ENCODE measurements around the gene S100A1. TPM values are rescaled to one million over a fixed set of nuclear protein-coding genes. Genes with fewer than 3 reads are reported as not detected.
A peak's percentile ranks its signal among the peaks of the same experiment; 100 is the strongest.

S100A1 gene
- total and polyA plus RNA-seq, 8 donors, result 0.93 to 2.3 (median 1.8) TPM

- DNase-seq, result no peak
- H3K27ac ChIP-seq, result peak overlapping the region; percentile 82 to 88
- no peak for ATAC-seq
- H3K4me1 ChIP-seq, result peaks cover 33 to 35% of the 10 kb centered on the region in 2 donors
- TF ChIP-seq, protein P1, sequence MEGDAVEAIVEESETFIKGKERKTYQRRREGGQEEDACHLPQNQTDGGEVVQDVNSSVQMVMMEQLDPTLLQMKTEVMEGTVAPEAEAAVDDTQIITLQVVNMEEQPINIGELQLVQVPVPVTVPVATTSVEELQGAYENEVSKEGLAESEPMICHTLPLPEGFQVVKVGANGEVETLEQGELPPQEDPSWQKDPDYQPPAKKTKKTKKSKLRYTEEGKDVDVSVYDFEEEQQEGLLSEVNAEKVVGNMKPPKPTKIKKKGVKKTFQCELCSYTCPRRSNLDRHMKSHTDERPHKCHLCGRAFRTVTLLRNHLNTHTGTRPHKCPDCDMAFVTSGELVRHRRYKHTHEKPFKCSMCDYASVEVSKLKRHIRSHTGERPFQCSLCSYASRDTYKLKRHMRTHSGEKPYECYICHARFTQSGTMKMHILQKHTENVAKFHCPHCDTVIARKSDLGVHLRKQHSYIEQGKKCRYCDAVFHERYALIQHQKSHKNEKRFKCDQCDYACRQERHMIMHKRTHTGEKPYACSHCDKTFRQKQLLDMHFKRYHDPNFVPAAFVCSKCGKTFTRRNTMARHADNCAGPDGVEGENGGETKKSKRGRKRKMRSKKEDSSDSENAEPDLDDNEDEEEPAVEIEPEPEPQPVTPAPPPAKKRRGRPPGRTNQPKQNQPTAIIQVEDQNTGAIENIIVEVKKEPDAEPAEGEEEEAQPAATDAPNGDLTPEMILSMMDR (IDR thresholded peaks at IDR 0.05), result no peak
- peaks cover 0 to 17% of the 10 kb centered on the region in 2 donors for H3K36me3 ChIP-seq
- H3K27me3 ChIP-seq, result no peaks in the 10 kb centered on the region
- intact Hi-C loops (cut with DNase I), result no loop called here
- no peaks in the 10 kb centered on the region for H3K9me3 ChIP-seq
- peak overlapping the region in 1 of 2 donors; percentile 51 for H3K4me3 ChIP-seq
Observed at GRCh38 chr1:153610334-153610733, 17.9 kb upstream of the S100A1 start.

DNA sequence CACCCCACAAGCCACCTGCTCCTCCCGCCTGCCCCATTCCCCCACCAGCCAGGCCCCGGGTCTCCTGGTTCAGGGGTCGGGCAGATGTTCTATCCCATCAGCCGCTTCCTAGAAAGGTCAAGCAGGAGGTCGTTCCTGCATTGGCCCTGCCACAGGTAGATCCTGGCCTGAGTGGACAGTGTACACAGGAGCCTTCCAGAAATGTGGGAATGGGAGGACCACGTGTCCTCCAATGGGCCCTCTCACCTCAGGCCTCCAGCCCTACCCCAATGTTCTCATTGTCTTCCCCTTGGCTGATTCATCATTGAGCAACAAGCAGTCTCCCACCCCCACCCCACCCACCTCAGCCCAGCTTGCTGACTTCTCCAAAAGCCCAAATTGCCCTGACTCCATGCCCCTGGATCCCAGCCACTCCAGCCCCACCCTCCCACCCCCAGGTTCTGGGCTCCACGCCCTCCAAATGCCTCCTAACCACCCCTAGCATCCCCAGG, 17.4 kb upstream of the S100A1 start:
- TF ChIP-seq, protein P1 (IDR thresholded peaks at IDR 0.05), result no peak
- H3K4me1 ChIP-seq, result peaks cover 33 to 39% of the 10 kb centered on the region in 2 donors

GRCh38 chr1:153611356-153611755, 16.9 kb upstream of the S100A1 start:
- no peaks in the 10 kb centered on the region for H3K27me3 ChIP-seq
- DNase-seq (no peak), ATAC-seq (no peak)
- H3K9me3 ChIP-seq, result no peaks in the 10 kb centered on the region
- peak overlapping the region in 1 of 2 donors; percentile 51 for H3K4me3 ChIP-seq
- H3K4me1 ChIP-seq, result peaks cover 33 to 44% of the 10 kb centered on the region in 2 donors
- TF ChIP-seq, protein P1 (IDR thresholded peaks at IDR 0.05), result no peak
- peaks cover 0 to 14% of the 10 kb centered on the region in 2 donors for H3K36me3 ChIP-seq
- H3K27ac ChIP-seq, result peak overlapping the region in 1 of 2 donors; percentile 82
- intact Hi-C loops (cut with DNase I), result no loop called here

More for the DNA sequence above, 17.4 kb upstream of the S100A1 start:
- no peaks in the 10 kb centered on the region for H3K27me3 ChIP-seq
- H3K9me3 ChIP-seq, result no peaks in the 10 kb centered on the region
- peak overlapping the region in 1 of 2 donors; percentile 51 for H3K4me3 ChIP-seq
- no peak for DNase-seq
- ATAC-seq, result no peak
- intact Hi-C loops (cut with DNase I), result no loop called here
- H3K36me3 ChIP-seq, result peaks cover 0 to 17% of the 10 kb centered on the region in 2 donors
- H3K27ac ChIP-seq, result peak overlapping the region; percentile 82 to 88

DNA sequence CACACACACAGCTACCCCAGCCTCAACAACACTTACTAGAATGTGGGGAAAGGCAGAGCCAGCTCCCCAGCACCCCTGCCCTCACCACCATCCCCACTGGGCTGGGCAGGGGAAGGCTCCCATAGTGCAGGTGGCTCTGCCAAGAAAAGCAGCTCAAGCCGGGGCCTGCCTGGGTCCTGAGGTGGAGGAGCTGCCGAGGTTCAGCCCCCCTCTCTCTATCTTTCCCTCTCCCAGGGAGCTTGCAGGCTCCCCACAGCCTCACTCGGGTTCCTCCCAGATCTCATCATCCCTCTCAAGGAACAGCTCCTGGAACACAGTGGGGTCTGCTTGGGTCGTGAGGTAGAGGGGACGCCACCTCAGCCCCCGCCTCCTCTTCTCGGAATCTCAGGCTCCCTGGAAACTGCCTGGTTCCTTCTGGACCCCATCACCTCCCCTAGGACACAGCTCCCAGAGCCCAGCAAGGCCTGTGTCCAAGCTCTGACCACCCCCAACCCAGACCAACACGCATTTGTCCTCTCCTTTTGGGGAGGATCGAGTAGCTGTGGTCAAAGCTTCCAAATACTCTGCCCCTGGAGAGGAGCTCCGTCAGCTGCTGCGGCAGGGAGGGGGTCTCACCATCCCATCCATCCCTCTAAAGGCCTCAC, 16.0 kb upstream of the S100A1 start:
- Histone ChIP-seq H3K36me3 (peaks cover 0 to 6% of the 10 kb centered on the region in 2 donors), H3K4me1 (peaks cover 36 to 47% of the 10 kb centered on the region in 2 donors)

More for the DNA sequence above, 16.0 kb upstream of the S100A1 start:
- DNase-seq (peak in 1 of 4 donors; percentile 27), ATAC-seq (peak; percentile 2)
- TF ChIP-seq, protein P1 (IDR thresholded peaks at IDR 0.05), result no peak
- peak overlapping the region; percentile 75 to 86 for H3K27ac ChIP-seq
- H3K4me3 ChIP-seq, result peak overlapping the region; percentile 46 to 51
- H3K27me3 ChIP-seq, result no peaks in the 10 kb centered on the region
- intact Hi-C loops (cut with DNase I), result no loop called here
- H3K9me3 ChIP-seq, result no peaks in the 10 kb centered on the region

All from left lung (tissue), 10 donors.